Activated CD4-positive, alpha-beta T cell treated with anti-CD3 and anti-CD28 coated beads for 48 hours (primary cell): ENCODE measurements around the gene DYSF.

Experiments
- DNase-seq: peaks from one replicate; pipeline ENCODE4 v3.0.0-alpha.2; 2020

The DYSF gene

GRCh38 chr2:71605781-71606241 is 152.4 kb downstream of the DYSF start:
- no peak for DNase-seq

GRCh38 chr2:71606244-71606643 is 152.9 kb downstream of the DYSF start:
- no peak for DNase-seq

DNA sequence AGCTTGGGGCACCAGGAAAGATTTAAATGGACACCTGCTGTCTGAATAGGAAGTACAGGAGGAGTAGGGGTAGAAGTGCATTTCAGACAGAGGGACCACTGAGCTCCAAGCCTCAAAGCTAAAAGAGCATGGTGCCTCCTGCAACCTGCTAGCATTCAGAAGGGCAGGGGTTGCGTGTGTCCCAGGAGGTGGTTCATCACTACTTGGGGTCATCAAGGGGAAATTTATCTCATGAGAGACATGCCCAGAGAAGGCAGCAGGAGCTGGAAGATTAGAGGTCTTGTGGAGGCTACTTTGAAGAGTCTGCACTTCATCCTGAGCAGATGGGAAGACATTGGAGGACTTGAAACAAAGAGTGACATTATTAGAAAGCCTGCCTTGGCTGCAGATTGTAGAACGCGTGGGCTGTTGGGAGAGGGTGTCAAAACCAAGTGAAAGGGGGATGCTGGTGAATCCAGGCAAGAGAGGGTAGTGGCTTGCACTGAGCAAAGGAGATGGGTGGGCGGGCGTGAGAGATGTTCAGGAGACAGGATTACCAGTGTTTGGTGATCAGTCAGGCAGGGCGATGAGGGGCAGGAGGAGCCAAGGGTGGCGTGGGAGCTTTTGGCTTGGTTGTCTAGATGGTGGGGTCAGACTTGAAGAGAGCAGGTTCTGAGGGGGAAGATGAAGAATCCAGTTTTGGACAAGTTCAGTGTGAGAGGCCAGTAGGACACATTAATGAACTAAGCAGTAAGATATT is 154.0 kb downstream of the DYSF start:
- no peak for DNase-seq

DNA sequence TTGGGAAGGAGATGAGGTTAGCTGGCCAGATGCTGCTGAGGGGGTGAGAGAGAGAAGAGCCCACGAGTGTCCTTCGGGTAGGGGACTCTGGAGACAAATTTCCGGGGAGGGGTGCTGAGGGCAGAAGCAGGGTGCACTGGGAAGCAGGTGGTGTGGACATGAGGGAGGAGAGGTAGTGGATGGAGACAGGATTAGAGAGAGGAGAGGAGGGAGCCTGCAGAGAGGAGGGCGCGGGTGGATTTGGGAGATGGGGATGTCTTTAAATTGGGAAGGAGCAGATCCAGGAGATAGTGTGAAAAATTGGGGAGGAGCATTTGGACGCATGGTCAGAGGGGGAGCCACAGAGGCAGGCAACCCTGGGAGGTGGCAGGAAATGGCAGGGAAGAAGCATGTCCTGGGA is 154.7 kb downstream of the DYSF start:
- DNase-seq, result no peak

GRCh38 chr2:71608441-71608840 is 155.1 kb downstream of the DYSF start:
- no peak for DNase-seq

DNA sequence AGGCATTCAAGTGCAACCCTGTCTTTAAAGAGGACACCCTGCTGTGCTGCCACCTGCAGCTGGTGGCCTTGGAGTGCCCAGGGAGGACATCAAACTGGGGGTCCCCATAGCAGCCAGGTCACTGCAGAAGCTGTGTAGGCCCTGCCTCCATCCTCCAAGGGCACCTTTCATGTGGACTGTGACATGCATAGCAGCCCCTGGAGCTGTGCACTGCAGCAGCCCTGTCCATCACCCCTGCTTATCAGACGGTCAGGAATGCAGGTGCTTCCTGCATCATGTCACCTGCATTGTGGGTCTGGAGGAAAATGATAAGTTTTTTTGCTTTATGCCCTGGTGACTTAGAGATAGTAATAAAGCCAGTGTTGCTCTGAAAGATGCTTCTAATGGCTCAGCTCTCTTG is 155.7 kb downstream of the DYSF start:
- no peak for DNase-seq

GRCh38 chr2:71609441-71609840 is 156.1 kb downstream of the DYSF start:
- DNase-seq, result no peak

GRCh38 chr2:71609958-71610357 is 156.6 kb downstream of the DYSF start:
- DNase-seq, result no peak

GRCh38 chr2:71610671-71611070 is 157.3 kb downstream of the DYSF start:
- DNase-seq, result no peak

DNA sequence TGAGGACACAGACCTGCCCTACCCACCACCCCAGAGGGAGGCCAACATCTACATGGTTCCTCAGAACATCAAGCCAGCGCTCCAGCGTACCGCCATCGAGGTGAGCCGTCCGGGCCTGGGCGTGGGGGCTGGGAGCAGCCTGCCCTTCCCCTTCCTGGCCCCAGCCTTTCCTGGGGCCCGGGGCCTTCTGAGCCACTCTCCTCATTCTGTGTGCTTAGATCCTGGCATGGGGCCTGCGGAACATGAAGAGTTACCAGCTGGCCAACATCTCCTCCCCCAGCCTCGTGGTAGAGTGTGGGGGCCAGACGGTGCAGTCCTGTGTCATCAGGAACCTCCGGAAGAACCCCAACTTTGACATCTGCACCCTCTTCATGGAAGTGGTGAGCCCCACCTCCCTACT is 157.9 kb downstream of the DYSF start:
- no peak for DNase-seq

- DNase-seq, result no peak
Measured at GRCh38 chr2:71611781-71612527, 158.6 kb downstream of the DYSF start.

DNA sequence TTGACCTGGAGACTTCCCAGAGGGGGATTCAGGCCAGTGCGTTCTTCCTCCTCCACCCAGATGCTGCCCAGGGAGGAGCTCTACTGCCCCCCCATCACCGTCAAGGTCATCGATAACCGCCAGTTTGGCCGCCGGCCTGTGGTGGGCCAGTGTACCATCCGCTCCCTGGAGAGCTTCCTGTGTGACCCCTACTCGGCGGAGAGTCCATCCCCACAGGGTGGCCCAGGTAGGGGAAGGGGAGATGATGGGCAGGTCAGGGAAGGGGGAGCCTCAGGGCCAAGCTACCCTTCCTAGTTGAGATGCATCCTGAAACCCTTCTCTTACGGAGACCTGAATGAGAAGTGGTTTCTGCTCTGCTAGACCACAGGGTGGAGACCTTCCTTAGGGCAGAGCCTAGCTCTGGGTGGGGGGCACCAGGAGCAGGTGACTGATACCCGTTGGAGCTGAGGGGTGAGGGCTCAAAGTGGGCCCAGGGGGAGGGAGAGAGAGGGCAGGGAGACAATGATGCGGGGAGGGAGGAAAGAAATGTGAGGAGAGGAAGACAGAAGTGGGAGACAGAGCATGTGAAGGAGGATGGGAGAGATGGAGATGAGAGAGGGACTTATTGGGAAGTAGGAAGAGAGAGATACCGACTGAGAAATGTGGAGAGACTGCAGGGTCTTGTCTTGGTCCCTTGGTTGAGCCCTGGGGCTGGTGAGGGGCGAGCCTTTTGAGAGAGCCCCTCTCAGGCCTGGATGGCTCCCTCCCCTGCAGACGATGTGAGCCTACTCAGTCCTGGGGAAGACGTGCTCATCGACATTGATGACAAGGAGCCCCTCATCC is 159.4 kb downstream of the DYSF start:
- no peak for DNase-seq

- DNase-seq, result no peak
Measured at GRCh38 chr2:71613403-71613952, 160.1 kb downstream of the DYSF start.

GRCh38 chr2:71613953-71614925 is 160.9 kb downstream of the DYSF start:
- no peak for DNase-seq

DNA sequence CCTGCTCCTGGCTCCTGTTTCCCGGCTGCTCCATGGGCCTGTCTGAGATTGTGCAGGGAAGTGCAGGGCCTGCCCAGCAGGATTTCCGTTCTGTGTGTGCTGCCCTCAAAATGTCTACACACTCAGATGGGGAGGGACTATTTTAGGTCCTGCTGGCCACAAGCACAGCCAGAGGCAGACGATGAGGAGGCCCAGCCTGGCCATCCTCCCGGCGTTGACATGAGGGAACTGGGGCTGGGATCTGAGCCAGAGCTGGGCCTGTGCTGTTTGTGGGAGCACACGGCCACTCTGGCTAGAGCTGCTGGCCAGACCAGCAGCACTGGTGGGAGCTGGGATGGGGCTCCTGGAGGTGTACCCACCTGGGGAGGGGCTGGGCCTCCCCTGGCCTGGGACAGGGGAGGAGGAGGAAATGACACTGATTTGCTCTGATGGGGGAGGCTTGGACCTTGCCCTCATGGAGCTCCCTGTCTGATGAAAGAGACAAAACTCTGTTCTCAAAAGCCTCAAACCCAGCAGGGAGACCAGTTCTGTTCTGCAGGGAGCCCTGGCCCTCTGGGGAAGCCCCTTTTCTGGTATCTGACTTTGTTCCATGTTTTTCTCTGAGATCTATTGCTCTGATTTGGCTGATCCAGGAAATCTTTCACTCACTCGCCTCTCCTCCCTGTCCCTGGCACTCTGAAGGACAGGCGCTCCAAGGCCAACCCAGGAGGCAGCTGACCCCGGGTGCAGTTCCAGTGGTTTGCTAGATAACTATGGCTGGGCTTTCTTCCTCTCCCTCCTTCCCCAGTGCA is 161.8 kb downstream of the DYSF start:
- no peak for DNase-seq

GRCh38 chr2:71615767-71616730 is 162.7 kb downstream of the DYSF start:
- no peak for DNase-seq

- no peak for DNase-seq
Measured at GRCh38 chr2:71617266-71617665, 163.9 kb downstream of the DYSF start.

- no peak for DNase-seq
Measured at GRCh38 chr2:71618327-71619113, 165.2 kb downstream of the DYSF start.

GRCh38 chr2:71619230-71619741 is 165.9 kb downstream of the DYSF start:
- no peak for DNase-seq
